ENCODE data around the gene PSENEN.
"Not testable (repeated sequence)": the region's sequence is repeated elsewhere in the genome, so short reads cannot be mapped to it uniquely, and the experiment has no call there.

The PSENEN gene

DNA sequence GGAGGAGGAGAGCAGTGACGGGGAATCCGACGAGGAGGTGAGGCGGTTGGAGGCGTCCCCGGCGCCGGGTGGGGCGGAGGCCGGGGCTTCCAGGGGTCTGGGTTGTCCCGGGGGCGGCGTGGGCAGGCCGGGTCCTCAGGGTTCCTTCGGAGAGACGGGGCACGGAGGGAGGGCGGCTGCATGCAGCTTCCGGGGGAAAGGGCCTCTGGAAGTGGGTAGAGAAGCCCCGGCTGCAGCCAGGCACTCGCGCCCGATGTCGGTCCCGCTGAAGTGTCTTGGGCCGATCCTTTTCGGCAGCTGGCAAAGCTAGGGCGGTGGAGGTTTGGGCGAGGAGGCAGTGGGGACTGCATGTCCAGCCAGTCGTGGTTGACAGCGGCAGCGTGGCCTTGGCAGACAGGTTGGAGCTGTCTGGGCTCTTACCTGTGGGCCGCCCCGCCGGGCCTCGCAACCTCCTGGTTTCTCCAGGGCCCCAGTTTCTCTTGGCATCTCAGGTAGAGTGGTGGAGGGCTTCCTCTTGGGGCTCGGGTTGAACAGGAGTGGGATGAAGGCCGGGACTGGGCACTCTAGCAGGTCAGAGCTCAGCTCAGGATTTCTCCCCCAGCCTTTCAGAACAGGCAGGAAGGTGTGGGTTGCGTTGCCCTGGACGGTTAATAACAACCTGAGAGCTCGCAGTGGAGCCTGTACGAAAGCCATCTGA is 27.0 kb upstream of the PSENEN start:
- peak in 9 of 14 donors; percentile 3 to 67 (median 30) for DNase-seq

DNA sequence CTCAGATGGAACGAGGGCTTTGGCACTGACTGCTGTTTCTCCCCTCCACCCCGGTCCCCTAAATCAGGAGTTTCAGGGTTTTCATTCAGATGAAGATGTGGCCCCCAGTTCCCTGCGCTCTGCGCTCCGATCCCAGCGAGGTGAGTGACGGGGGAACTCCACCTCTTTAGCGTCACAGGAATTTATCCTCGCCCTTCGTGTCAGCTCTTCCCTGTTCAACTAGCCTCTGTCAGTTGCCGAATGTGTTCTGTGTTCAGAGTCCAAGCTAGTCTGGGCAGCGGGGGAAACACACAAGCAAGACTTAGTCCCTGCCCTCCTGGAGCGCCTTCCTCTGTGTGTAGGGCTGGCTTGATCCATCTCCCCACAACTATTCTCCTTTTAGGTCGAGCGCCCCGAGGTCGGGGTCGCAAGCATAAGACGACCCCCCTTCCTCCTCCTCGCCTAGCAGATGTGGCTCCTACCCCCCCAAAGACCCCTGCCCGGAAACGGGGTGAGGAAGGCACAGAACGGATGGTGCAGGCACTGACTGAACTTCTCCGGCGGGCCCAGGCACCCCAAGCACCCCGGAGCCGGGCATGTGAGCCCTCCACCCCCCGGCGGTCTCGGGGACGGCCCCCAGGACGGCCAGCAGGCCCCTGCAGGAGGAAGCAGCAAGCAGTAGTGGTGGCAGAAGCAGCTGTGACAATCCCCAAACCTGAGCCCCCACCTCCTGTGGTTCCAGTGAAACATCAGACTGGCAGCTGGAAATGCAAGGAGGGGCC is 25.9 kb upstream of the PSENEN start:
- no peak for DNase-seq

DNA sequence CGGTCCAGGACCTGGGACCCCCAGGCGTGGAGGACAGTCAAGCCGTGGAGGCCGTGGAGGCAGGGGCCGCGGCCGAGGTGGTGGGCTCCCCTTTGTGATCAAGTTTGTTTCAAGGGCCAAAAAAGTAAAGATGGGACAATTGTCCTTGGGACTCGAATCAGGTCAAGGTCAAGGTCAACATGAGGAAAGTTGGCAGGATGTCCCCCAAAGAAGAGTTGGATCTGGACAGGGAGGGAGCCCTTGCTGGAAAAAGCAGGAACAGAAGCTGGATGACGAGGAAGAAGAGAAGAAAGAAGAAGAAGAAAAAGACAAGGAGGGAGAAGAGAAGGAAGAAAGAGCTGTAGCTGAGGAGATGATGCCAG is 25.3 kb upstream of the PSENEN start:
- no peak for DNase-seq

GRCh38 chr19:35720648-35721047 is 24.8 kb upstream of the PSENEN start:
- no peak for DNase-seq

- DNase-seq = no peak
Measured at GRCh38 chr19:35721374-35721773, 24.1 kb upstream of the PSENEN start.

- no peak for DNase-seq
Measured at GRCh38 chr19:35722461-35722860, 23.0 kb upstream of the PSENEN start.

DNA sequence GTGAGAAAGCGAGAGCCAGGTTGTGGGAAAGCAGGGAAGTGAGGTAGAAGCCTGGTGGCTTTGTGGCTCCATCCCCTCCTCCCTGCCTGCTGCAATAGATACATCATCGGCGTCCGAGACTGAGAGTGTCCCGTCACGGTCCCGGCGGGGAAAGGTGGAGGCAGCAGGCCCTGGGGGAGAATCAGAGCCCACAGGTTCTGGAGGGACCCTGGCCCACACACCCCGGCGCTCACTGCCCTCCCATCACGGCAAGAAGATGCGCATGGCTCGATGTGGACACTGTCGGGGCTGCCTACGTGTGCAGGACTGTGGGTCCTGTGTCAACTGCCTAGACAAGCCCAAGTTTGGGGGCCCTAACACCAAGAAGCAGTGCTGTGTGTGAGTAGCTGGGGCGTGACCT is 22.6 kb upstream of the PSENEN start:
- no peak for DNase-seq

DNA sequence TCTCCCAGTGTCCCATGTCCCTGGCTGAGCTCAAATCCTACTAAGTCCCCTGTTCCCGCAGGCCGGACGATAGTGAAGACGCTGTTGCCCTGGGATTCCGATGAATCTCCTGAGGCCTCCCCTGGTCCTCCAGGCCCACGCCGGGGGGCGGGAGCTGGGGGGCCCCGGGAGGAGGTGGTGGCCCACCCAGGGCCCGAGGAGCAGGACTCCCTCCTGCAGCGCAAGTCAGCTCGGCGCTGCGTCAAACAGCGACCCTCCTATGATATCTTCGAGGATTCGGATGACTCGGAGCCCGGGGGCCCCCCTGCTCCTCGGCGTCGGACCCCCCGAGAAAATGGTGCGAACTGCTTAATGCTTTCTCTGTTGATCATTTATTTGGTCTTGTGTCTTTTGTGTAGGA is 21.8 kb upstream of the PSENEN start:
- no peak for DNase-seq

DNA sequence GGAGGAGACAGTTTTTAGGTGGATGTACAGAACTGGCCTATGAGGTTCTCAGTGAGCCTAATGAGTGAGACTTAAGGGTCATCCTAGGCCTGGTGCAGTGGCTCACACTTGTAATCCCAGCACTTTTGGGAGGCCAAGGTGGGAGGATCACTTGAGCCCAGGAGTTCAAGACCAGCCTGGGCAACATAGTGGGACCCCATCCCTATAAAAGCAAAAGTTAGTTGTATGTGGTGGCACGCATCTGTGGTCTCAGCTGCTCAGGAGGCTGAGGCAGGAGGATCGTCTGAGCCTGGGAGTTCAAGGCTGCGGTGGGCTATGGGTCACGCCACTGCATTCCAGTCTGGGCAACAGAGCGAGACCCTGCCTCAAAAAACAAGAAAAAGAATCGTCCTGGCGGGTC is 21.3 kb upstream of the PSENEN start:
- not testable (repeated sequence) for DNase-seq

GRCh38 chr19:35724560-35724959 is 20.9 kb upstream of the PSENEN start:
- no peak for DNase-seq

DNA sequence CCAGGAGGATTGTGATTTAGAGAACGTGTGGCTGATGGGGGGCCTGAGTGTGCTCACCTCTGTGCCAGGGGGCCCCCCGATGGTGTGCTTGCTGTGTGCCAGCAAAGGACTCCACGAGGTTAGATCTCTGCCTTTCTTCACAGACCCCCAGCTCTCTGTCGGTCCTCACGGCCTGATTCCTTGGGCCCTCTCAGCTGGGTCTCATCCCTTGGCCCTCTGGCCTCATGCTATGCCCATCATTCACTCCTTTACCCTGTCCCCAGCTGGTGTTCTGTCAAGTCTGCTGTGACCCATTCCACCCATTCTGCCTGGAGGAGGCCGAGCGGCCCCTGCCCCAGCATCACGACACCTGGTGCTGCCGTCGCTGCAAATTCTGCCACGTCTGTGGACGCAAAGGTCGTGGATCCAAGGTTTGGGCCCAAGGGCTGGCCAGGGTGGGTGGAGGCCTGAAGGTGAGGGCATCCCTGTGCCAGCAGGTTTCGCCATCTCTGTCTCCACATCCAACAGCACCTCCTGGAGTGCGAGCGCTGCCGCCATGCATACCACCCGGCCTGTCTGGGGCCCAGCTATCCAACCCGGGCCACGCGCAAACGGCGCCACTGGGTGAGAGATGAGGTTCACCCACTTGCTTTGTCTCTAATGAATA is 20.1 kb upstream of the PSENEN start:
- no peak for DNase-seq

GRCh38 chr19:35727053-35727955 is 18.1 kb upstream of the PSENEN start:
- no peak for DNase-seq

DNA sequence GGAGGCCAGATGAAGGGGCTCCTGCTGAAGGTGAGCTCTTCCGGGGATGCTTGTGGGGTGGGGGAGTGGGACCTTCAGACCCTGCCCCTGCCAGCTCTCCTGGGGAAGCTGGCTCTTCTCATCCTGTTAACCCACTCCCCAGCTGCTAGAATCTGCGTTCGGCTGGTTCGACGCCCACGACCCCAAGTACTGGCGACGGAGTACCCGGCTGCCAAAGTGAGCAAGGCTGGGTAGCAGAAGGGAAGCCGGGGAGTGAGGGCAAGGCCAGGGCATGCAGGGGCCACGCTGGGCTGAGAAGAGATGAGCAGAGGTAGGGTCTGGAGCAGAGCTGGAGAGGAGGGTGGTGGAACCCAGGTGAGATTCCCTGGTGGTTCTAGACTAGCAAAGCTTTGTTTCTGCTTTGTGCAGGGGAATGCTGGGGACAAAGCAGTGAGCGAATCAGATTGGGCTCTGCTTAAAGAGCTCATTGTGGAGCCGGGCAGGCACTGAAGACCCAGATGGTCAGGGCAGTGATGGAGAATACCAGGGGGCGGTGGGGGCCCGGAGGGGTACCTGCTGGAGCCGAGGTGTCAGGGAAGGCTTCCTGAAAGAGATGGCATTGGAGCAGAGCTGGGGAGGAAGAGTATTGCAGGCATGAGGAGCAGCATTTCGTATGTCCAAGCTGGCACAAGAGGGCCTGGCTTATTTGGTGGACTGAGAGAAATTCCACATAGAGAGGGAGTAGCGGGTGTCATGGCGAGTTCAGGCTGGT is 17.3 kb upstream of the PSENEN start:
- no peak for DNase-seq

DNA sequence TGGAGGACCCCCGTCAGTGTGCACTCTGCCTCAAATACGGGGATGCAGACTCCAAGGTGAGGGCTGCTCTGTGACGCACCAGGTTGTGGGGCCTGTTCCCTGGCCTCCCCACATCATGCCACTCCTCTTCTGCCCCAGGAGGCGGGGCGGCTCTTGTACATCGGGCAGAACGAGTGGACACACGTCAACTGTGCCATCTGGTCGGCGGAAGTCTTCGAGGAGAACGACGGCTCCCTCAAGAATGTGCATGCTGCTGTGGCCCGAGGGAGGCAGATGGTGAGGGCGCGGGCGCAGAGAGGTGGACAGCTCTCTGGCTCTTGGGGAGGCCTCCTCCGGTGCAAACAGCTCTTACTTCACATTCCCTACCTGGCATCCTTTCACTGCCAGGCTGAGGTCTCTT is 16.4 kb upstream of the PSENEN start:
- no peak for DNase-seq

GRCh38 chr19:35729763-35730162 is 15.7 kb upstream of the PSENEN start:
- DNase-seq = no peak

DNA sequence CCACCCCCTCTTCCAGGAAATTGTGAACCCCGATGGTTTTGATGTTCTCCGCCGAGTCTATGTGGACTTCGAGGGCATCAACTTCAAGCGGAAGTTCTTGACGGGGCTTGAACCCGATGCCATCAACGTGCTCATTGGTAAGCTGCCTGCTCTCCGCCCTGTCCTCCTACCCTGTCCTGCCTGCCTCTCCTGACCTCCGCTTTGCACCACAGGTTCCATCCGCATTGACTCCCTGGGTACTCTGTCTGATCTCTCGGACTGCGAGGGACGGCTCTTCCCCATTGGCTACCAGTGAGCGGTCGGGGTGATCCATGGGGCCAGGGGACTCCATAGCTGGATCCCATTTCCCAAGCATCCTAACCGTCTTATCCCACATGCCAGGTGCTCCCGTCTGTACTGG is 15.1 kb upstream of the PSENEN start:
- DNase-seq = no peak

- DNase-seq = no peak
Measured at GRCh38 chr19:35731353-35731752, 14.1 kb upstream of the PSENEN start.

GRCh38 chr19:35731779-35732405 is 13.6 kb upstream of the PSENEN start:
- no peak for DNase-seq

- no peak for DNase-seq
Measured at GRCh38 chr19:35732540-35733179, 12.8 kb upstream of the PSENEN start.

DNA sequence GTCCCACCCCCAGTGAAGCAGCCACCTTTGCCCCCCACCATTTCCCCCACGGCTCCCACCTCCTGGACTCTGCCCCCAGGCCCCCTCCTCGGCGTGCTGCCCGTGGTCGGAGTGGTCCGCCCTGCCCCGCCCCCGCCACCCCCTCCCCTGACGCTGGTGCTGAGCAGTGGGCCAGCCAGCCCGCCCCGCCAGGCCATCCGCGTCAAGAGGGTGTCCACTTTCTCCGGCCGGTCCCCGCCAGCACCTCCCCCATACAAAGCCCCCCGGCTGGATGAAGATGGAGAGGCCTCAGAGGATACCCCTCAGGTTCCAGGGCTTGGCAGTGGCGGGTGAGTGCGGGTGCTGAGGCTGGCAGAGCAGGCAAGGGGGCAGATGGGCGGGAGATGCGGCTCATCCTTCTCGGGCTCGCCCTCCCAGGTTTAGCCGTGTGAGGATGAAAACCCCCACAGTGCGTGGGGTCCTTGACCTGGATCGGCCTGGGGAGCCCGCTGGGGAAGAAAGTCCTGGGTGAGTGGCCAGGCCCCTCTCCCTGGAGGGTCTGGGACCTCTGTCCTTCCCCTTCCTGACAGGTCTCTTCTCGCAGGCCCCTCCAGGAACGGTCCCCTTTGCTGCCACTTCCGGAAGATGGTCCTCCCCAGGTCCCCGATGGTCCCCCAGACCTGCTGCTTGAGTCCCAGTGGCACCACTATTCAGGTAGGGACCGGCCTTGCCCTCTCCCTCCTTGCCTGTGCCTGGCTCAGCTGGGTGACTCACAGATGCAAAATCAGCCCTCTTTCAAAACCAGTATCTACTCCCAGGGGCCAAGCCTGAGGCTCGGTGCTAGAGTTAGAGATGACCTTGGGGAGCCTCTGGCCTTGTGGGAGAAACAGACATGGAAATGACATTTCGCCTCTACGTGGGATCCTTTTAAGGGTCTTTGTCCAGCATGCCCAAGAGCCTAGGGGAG is 12.0 kb upstream of the PSENEN start:
- no peak for DNase-seq

All from C1 segment of cervical spinal cord (tissue), 14 donors.